K562 (cell line): Measurements from ENCODE around the gene MED31.

Experiments used
- ATF1 ChIP-seq, 2 experiments: fragments of 450-650 bp in 1 of 2; IDR thresholded peaks; 2 replicates each; pipeline ENCODE4 v1.6.1; 2016; ENCODE audit warnings: missing compliant biosample characterization in 1 of 2, missing genetic modification characterization in 1 of 2
- EP300 ChIP-seq: IDR thresholded peaks from 2 replicates; pipeline ENCODE4 v1.6.1; 2012; ENCODE audit warnings: low read length, improper control_type of control experiment
- FOXJ2 ChIP-seq: fragments of 200-800 bp; sonication (Bioruptor generic); IDR thresholded peaks from 2 replicates; pipeline ENCODE4 v1.6.1; 2016; ENCODE audit warnings: missing genetic modification characterization, missing compliant biosample characterization
- GMEB1 ChIP-seq: fragments of 250-450 bp; sonication (Bioruptor Pico); IDR thresholded peaks from 2 replicates; pipeline ENCODE4 v1.4.0; 2020; ENCODE audit warnings: mild to moderate bottlenecking
- NBN ChIP-seq: fragments of 450-650 bp; IDR thresholded peaks from 2 replicates; pipeline ENCODE4 v1.6.1; 2016; ENCODE audit warnings: low read depth, mild to moderate bottlenecking
- POLR2AphosphoS5 ChIP-seq: IDR thresholded peaks from 2 replicates; pipeline ENCODE4 v1.6.1; 2011; ENCODE audit warnings: mild to moderate bottlenecking, low read depth, low read length, moderate library complexity; ENCODE audit not compliant: control insufficient read depth, insufficient read depth
- SETDB1 ChIP-seq: IDR thresholded peaks from one replicate; pipeline ENCODE4 v1.6.1; 2012; ENCODE audit warnings: low read length, control low read depth, inconsistent platforms
- SNRNP70 ChIP-seq: fragments of 200-400 bp; formaldehyde crosslinking; optimal IDR thresholded peaks from 2 replicates; pipeline ENCODE3; 2017; ENCODE audit warnings: low read depth, low read length
- TSC22D4 ChIP-seq: fragments of 450-650 bp; IDR thresholded peaks from 2 replicates; pipeline ENCODE4 v1.6.1; 2016; ENCODE audit warnings: missing genetic modification characterization, missing biosample characterization, control low read depth
- TF ChIP-seq, protein P1 (sequence below): sonication (generic); formaldehyde crosslinking; IDR thresholded peaks from 2 replicates; pipeline ENCODE4 v1.8.1; 2022; ENCODE audit warnings: missing genetic modification reagents
- TF ChIP-seq, protein P2 (sequence below), 3 experiments: IDR thresholded peaks in 2 of 3; conservative IDR thresholded peaks in 1 of 3; 2 replicates each; pipeline ENCODE4 v1.5.1; 2011 to 2012; ENCODE audit warnings: low read length in 3 of 3, mild to moderate bottlenecking in 3 of 3, control low read depth in 2 of 3, improper control_type of control experiment in 1 of 3, inconsistent platforms in 1 of 3, low read depth in 1 of 3, mixed read lengths in 1 of 3, moderate library complexity in 1 of 3; ENCODE audit not compliant: insufficient read depth in 2 of 3

- TF ChIP-seq POLR2AphosphoS5: no peak
- TF ChIP-seq, protein P1, sequence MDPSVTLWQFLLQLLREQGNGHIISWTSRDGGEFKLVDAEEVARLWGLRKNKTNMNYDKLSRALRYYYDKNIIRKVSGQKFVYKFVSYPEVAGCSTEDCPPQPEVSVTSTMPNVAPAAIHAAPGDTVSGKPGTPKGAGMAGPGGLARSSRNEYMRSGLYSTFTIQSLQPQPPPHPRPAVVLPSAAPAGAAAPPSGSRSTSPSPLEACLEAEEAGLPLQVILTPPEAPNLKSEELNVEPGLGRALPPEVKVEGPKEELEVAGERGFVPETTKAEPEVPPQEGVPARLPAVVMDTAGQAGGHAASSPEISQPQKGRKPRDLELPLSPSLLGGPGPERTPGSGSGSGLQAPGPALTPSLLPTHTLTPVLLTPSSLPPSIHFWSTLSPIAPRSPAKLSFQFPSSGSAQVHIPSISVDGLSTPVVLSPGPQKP: no peak
- TF ChIP-seq EP300: no peak
- no peak for TF ChIP-seq SNRNP70
- no peak for TF ChIP-seq FOXJ2
- no peak for TF ChIP-seq TSC22D4 (tag)
- TF ChIP-seq ATF1 (CRISPR knock-in tag; IDR thresholded peaks at IDR 0.05): no peak
- no peak for TF ChIP-seq ATF1 (tag; IDR thresholded peaks at IDR 0.05)
- no peak for TF ChIP-seq NBN
- no peak for TF ChIP-seq SETDB1
- TF ChIP-seq, protein P2, sequence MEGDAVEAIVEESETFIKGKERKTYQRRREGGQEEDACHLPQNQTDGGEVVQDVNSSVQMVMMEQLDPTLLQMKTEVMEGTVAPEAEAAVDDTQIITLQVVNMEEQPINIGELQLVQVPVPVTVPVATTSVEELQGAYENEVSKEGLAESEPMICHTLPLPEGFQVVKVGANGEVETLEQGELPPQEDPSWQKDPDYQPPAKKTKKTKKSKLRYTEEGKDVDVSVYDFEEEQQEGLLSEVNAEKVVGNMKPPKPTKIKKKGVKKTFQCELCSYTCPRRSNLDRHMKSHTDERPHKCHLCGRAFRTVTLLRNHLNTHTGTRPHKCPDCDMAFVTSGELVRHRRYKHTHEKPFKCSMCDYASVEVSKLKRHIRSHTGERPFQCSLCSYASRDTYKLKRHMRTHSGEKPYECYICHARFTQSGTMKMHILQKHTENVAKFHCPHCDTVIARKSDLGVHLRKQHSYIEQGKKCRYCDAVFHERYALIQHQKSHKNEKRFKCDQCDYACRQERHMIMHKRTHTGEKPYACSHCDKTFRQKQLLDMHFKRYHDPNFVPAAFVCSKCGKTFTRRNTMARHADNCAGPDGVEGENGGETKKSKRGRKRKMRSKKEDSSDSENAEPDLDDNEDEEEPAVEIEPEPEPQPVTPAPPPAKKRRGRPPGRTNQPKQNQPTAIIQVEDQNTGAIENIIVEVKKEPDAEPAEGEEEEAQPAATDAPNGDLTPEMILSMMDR (IDR thresholded peaks at IDR 0.05 in 2 of 3, conservative IDR thresholded peaks at IDR 0.05 in 1 of 3; ENCODE audit: insufficient read depth in 2 of 3, low read depth in 1 of 3, low read length in 3 of 3): no peak
- TF ChIP-seq GMEB1: no peak
Observed at GRCh38 chr17:6666557-6666956, 15.2 kb upstream of the MED31 start.
